ENCODE measurements around the gene KDELR3. TPM values are rescaled to one million over a fixed set of nuclear protein-coding genes. Genes with fewer than 3 reads are reported as not detected.

KDELR3 gene
- total and polyA plus RNA-seq, 2 of the 8 experiments (the other 6 are each of a cell fraction or from before 2014, with no cell fraction given) = 7.9 to 13.0 TPM

GRCh38 chr22:38489561-38490145 lies 21.8 kb downstream of the KDELR3 start:
- Histone ChIP-seq H3K23me2 (ENCODE audit: low read depth, low read length) (no peaks in the 10 kb centered on the region), H3K4me2 (ENCODE audit: insufficient read depth in 1 of 2, low read depth in 2 of 2, low read length in 2 of 2) (no peak overlapping the region), H3K27me3 (replicated peaks in 1 of 4; ENCODE audit: control insufficient read depth in 3 of 4, extremely low read depth in 1 of 4, insufficient read depth in 3 of 4, low read length in 3 of 4) (no peaks in the 10 kb centered on the region), H3K27ac (ENCODE audit: low read depth, low read length) (no peak overlapping the region; the same call in 1 of the 2 replicates), H3K9ac (replicated peaks in 1 of 4; ENCODE audit: extremely low read depth in 1 of 4, low read depth in 3 of 4, low read length in 3 of 4) (no peak overlapping the region), H4K8ac (ENCODE audit: extremely low read depth, insufficient read depth, low read length) (no peak overlapping the region), H3K23ac (ENCODE audit: insufficient read length) (no peak overlapping the region), H2BK5ac (ENCODE audit: low read depth, low read length) (no peak overlapping the region), H3K4ac (replicated peaks; ENCODE audit: insufficient read length, low read depth, low read length) (no peak overlapping the region), H2AK5ac (ENCODE audit: low read depth, low read length) (no peak overlapping the region), H4K5ac (ENCODE audit: insufficient read length, low read depth, low read length) (no peak overlapping the region), H2BK12ac (ENCODE audit: low read depth, low read length) (no peak overlapping the region), H3K36me3 (ENCODE audit: control insufficient read depth in 2 of 4, insufficient read depth in 4 of 4, low read length in 3 of 4) (peaks cover 61 to 100% (median 90%) of the 10 kb centered on the region in 4 experiments), H4K20me1 (replicated peaks in 1 of 2; ENCODE audit: control insufficient read depth in 1 of 2, insufficient read depth in 2 of 2, low read length in 2 of 2) (peaks cover 8 to 9% of the 10 kb centered on the region in 2 experiments), H2AFZ (ENCODE audit: low read length) (no peak overlapping the region), H2BK120ac (replicated peaks; ENCODE audit: low read depth, low read length) (no peak overlapping the region), H3K4me3 (ENCODE audit: extremely low read depth in 1 of 4, insufficient read depth in 2 of 4, low read depth in 3 of 4, low read length in 4 of 4) (no peak overlapping the region), H2BK15ac (ENCODE audit: low read length) (no peak overlapping the region), H3K79me2 (ENCODE audit: control insufficient read depth in 1 of 2, insufficient read depth in 2 of 2, low read length in 2 of 2) (peaks cover 0 to 8% of the 10 kb centered on the region in 2 experiments; a peak in 2 of 4 replicates), H3K79me1 (ENCODE audit: low read depth, low read length) (no peaks in the 10 kb centered on the region; the same call in 1 of the 2 replicates), H3K14ac (ENCODE audit: insufficient read length) (no peak overlapping the region), H2BK20ac (ENCODE audit: low read length) (no peak overlapping the region), H3K56ac (replicated peaks; ENCODE audit: insufficient read length, low read depth, low read length) (no peak overlapping the region), H3K9me3 (ENCODE audit: insufficient read depth in 2 of 2, low read depth in 1 of 2, low read length in 1 of 2) (no peaks in the 10 kb centered on the region), H3K4me1 (replicated peaks in 1 of 4; ENCODE audit: control insufficient read depth in 3 of 4, insufficient read depth in 4 of 4, low read length in 3 of 4) (peaks cover 0 to 5% (median 4%) of the 10 kb centered on the region in 4 experiments; a peak in 3 of 7 replicates), H4K91ac (replicated peaks; ENCODE audit: insufficient read length, low read length) (no peak overlapping the region), H3K18ac (ENCODE audit: extremely low read depth, low read length) (no peak overlapping the region)
- WGBS, 2 experiments (ENCODE audit: extremely low coverage in 1 of 2, insufficient coverage in 1 of 2, insufficient read length in 1 of 2, insufficient replicate concordance in 2 of 2, low coverage in 1 of 2, low lambda C conversion rate in 2 of 2, missing lambda C conversion rate in 1 of 2) = 91% methylated on average over 7 of the region's 7 CpGs; no CpG with 5 or more reads in 1 of the 2 experiments
- FAIRE-seq (no peak), DNase-seq (ENCODE audit: low read depth in 1 of 2, low spot score in 2 of 2) (no peak)
- ChIA-PET CTCF (ENCODE audit: partially characterized antibody) (interaction anchor here (0.5 to 1.6 kb wide), 7 partner anchors 12 to 213 kb away, joined by 3 to 5 read pairs (median 3); no protein-coding TSS in a partner anchor), POLR2A (ENCODE audit: partially characterized antibody) (interaction anchor here (0.5 to 40.8 kb wide), 12 partner anchors 0 to 407 kb away, joined by 3 to 1102 read pairs (median 7); partner anchors contain the start of gene KDELR3)
- TF ChIP-seq KDM5A (IDR thresholded peaks at IDR 0.05; ENCODE audit: low read length) (no peak), POLR2A (IDR thresholded peaks at IDR 0.05; ENCODE audit: control extremely low read depth in 1 of 2, low read depth in 2 of 2, low read length in 2 of 2) (peak; percentile 5 to 49; a peak in 2 of 3 replicates), POLR2AphosphoS5 (IDR thresholded peaks at IDR 0.05; ENCODE audit: low read depth, low read length) (0 out of 2 replicates have a peak, but pooled peaks have one; percentile 37), ZNF274 (IDR thresholded peaks at IDR 0.05; ENCODE audit: borderline replicate concordance, extremely low read depth, low read length) (no peak)
